Activated CD8-positive, alpha-beta memory T cell treated with anti-CD3 and anti-CD28 coated beads, Interleukin-2, amount 50 U/mL, for 1 hour (primary cell): ENCODE results near the gene ICA1L.

ENCODE experiments used
- DNase-seq: peaks from one replicate; pipeline ENCODE4 v3.0.0-alpha.2; 2020; ENCODE audit errors: extremely low read depth

The ICA1L gene

DNA sequence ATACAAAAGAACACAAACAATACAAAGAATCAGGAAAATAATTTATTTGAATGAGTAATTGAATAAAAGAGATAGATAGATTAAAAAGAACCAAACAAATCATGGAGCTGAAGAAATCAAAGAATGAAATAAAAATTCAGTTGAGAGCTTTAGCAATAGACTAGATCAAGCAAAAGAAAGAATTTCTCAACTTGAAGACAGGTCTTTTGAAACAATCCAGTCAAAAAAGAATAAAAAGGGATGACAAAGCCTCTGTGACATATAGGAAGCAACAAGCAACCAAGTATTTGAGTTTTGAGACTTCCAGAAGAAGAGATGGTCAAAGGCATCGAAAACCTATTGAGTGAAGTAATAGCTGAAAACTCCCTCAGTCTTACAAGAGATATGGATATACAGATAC lies 128.0 kb downstream of the ICA1L start:
- DNase-seq: no peak

DNA sequence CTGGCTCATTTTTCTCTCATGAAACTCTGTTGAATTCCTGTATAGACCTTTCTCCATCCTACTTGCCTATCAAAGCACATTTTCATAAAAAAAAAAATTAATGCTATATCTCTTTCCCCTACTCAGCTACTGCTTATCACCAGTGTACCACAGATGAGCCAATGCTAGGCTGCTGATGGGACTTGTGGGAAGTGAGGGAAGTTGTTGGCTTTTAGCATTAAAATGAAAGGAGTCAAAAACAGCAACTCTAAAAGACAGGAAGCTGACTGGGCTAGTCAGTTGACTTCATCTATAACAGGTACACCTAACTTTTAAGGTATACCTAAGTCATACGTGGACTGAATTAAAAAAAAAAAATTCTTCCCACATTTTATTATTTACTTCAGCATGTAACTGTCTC lies 134.7 kb downstream of the ICA1L start:
- DNase-seq: no peak

DNA sequence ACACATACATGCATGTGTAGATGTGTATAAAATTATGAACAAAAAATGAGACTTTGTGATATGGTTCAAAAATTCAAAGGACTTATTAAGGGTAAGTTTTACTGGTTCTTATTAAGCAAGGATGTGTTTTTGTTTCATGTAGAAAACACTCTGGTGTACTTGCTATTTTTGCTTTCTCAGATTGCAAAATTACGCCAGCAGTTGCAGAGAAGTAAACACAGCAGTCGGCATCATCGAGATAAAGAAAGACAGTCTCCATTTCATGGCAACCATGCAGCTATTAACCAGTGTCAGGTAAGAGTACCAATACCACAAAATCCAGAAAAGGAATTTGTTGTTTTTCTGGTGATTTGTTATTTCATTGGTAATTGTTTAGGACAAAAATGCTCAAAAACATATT lies 145.5 kb downstream of the ICA1L start:
- no peak for DNase-seq

DNA sequence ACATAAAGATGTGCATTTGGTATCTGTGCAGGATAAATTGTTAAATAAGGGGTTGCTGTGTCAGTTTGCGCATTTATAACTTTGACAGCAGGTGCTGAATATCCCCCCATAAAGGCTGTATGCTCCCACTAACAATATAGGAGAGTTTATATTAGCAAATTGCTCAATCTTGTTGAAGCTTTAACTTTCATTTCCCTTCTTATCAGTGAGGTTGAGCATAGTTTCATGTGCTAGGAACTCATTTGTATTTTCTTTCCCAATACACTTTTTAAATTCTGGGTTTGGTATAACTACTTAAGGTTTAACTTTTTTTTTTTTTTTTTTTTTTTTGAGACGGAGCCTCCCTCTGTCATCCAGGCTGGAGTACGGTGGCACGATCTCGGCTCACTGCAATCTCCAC lies 147.8 kb downstream of the ICA1L start:
- DNase-seq: no peak
